HG02678 (cell line): ENCODE measurements around the gene LSM14B.

Experiments
- ATAC-seq: cut with Tn5 transposase; IDR thresholded peaks from one replicate; pipeline ENCODE4 v1.9.1; 2021; ENCODE audit warnings: mild to moderate bottlenecking, moderate library complexity; ENCODE audit not compliant: unreplicated experiment

The LSM14B gene

DNA sequence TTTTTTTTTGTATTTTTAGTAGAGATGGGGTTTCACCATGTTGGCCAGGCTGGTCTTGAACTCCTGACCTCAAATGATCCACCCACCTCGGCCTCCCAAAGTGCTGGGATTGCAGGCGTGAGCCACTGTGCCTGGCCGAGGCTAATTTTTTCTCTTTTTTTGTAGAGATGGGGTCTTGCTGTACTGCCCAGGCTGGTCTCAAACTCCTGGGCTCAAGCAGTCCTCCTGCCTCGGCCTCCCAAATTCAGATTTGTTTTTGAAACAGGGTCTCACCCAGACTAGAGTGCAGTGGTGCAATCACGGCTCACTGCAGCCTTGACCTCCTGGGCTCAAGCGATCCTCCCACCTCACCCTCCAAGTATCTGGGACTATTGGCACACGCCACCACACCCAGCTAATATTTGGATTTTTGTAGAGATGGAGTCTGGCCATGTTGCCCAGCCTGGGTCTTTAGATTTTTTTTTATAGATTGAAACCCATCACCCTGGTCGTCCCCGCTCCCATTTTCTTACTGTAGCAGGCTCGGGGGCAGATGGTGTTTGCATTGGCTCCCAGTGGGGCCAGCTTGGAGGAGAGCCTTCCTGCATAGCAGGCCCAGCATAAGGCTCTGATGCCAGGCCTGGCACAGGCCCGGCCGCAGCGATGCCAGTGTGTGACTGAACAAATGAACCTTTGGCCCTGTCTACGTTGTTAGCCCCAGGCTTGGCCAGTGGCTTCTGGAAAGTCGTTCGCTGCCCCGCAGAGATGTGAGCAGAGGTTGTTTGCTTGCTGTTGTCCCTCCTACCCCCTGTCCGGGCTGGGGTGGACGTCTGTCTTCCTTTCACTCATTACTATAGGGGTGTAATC is 56.3 kb downstream of the LSM14B start:
- no peak for ATAC-seq

- no peak for ATAC-seq
Measured at GRCh38 chr20:62179162-62179504, 56.9 kb downstream of the LSM14B start.

DNA sequence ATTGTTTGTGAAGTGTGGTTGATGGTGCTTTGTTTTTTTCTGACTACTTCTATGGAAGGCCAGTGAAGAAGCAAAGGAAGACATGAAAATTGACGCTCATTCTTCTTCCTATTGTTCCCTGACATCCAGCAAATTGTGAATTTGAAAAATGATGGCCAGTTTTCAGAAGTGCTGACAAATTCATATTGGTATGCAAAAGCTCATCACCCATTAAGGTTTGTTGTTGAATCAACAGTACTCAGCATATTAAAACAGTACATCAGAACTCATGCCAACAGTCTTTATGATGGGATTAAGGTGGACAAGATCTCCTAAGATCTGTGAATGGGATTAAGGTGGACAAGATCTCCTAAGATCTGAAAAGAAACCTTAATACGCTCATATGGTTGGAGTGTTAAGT is 59.5 kb downstream of the LSM14B start:
- ATAC-seq = no peak

DNA sequence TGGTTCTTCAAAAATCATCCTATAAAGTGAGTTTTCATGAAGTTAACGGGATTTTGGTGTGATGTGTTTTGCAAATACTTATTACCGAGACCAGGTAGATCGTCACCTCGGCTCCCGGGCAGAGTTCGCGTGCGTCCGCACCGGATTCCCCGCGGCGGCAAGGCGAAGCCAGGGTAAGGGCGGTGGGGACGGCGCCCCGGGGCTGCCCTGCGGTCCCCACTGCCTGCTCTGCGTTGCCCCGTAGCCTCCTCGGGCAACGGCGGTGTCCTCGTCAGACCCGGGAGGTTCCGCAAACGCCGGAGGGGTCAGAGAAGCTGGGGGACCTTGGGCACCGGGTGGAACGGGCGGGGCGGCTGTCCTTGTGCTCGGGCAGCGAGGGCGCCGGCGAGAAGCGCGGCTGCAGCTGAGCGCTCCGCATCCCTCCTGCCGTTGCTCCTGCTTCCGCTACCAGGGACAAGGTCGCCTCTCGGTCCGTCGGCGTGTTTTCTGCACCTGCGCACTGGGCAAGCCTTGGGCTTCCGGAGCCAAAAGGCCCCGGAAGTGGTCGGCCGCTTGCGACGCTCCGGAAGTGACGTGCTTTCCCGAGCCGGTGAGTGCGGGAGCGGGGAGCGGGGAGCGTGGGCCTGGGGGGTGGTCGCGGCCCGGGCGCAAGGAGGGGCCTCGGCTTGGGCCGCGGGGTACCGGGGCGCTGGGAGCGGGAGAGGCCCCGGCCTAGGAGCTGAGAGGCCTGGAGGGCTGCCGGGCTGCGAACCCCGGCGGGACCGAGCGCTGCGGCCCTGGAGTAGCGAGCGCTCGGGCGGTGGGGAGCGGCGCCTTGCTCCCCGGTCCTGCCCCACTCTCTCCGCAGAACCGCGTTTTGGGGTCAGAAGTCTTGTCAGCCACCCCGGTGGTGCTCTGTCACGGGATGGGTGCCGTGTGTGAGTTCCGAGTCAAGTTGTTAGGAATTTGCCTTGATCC is 60.5 kb downstream of the LSM14B start, which contains the start of gene MTG2:
TSS of gene MTG2 (plus strand) at position 560 of the 957 bp plus-strand sequence. CDS start 10,393 bp downstream, outside the sequence.
- peak; percentile 95 for ATAC-seq

DNA sequence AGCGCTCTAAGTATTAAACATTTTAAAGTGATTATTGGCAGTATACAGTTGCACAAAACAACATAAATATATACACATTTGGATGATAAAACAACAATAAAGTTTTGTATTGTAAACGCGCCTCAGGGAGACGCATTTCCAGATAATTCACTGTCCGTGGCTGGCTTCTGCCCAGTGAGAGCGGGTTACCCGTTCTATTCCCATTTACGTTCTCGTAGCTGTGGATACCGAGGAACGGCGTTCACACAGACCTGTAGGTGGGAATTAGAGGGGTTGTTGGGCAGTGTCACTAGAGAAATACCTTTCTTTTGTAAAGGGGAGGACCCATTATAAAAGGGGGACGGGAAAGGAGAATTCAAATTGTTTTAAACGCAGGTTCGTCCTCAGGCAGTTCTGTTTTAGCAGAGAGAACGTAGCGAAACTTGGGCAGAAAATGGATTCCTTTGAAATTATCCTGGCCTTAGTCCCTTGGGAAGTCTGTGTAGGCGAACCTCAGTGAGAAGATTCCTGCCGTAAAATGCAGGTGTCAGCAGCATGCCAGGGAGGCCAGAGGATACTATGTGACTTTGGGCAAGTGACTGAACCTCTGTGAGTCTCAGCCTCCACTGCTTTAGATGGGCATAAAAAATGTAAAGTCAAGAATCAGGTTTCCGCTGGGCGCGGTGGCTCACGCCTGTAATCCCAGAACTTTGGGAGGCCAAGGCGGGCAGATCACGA is 61.3 kb downstream of the LSM14B start:
- no peak for ATAC-seq
